Loucy (cell line): ENCODE data around the gene RTN4RL2.

Experiments used
- EZH2phosphoT487 ChIP-seq: fragments of 200-600 bp; IDR thresholded peaks from 2 replicates; pipeline ENCODE4 v1.6.1; 2018; ENCODE audit warnings: antibody characterized with exemption, mild to moderate bottlenecking, moderate library complexity, borderline replicate concordance
- TF ChIP-seq, protein P1 (sequence below): fragments of 200-600 bp; sonication (generic); conservative IDR thresholded peaks from 2 replicates; pipeline ENCODE4 v1.5.1; 2014; ENCODE audit warnings: mild to moderate bottlenecking, antibody characterized with exemption, low read length

DNA sequence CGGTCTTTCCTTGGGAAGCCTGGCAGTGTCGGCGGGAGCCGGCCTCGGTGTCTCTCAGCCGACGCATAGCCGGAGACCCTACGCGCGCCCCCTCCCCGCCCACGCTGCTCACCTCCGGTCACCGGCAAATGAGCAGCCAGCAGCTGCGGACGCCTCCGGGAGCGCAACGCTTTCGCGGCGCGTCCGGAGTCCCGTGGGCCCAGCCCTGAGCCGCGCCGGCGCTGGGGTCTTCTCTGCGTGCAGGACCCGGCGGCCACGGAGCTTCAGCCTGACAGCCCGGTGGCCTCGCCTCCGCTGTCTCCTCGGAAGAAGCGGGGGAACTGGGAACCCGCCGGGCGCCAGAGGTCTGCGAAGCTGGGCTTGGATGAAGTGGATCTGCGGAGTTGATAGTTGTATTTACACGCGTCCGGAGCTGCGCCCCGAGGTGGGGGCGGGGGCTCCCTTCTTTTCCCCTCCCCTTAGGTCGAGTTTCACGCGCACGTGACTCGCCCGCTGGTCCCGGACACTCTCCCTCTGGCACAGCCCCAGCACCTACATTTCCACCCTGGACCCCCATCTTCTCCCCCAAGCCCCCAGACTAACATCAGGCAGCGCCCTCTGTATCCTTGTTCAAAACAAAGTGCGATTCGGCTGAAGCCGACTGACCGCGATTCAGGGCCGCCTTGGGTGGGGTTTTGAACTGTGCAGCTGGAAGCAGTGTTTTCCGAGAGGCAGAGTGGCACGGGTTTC lies 55.2 kb downstream of the RTN4RL2 start, which contains the start of gene SLC43A1:
- TF ChIP-seq, protein P1, sequence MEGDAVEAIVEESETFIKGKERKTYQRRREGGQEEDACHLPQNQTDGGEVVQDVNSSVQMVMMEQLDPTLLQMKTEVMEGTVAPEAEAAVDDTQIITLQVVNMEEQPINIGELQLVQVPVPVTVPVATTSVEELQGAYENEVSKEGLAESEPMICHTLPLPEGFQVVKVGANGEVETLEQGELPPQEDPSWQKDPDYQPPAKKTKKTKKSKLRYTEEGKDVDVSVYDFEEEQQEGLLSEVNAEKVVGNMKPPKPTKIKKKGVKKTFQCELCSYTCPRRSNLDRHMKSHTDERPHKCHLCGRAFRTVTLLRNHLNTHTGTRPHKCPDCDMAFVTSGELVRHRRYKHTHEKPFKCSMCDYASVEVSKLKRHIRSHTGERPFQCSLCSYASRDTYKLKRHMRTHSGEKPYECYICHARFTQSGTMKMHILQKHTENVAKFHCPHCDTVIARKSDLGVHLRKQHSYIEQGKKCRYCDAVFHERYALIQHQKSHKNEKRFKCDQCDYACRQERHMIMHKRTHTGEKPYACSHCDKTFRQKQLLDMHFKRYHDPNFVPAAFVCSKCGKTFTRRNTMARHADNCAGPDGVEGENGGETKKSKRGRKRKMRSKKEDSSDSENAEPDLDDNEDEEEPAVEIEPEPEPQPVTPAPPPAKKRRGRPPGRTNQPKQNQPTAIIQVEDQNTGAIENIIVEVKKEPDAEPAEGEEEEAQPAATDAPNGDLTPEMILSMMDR, result no peak; the same call in 1 of the 2 replicates
- no peak for TF ChIP-seq EZH2phosphoT487
